Osteoblast (primary cell): Measurements from ENCODE around the gene LTA4H. TPM values are rescaled to one million over a fixed set of nuclear protein-coding genes. Genes with fewer than 3 reads are reported as not detected.
A peak's percentile ranks its signal among the peaks of the same experiment; 100 is the strongest.

Experiments used
- DNase-seq: peaks from one replicate; pipeline ENCODE4 v3.0.0; 2011; ENCODE audit warnings: low spot score, mixed read lengths; ENCODE audit not compliant: insufficient read length; ENCODE audit errors: missing footprints
- H2AFZ ChIP-seq: 2 replicates; pipeline ENCODE4 v1.6.0; 2011; ENCODE audit warnings: mild to moderate bottlenecking, low read length
- H3K27ac ChIP-seq: 2 replicates; pipeline ENCODE4 v1.5.1; 2011; ENCODE audit warnings: mild to moderate bottlenecking, low read depth, low read length, moderate library complexity
- H3K27me3 ChIP-seq: 2 replicates; pipeline ENCODE4 v1.6.0; 2012; ENCODE audit warnings: mild to moderate bottlenecking, control low read depth, inconsistent platforms, low read length, moderate library complexity; ENCODE audit not compliant: insufficient read depth
- H3K36me3 ChIP-seq: 2 replicates; pipeline ENCODE4 v1.5.1; 2011; ENCODE audit warnings: mild to moderate bottlenecking, low read length, control low read depth, moderate library complexity; ENCODE audit not compliant: insufficient read depth
- H3K4me1 ChIP-seq: 2 replicates; pipeline ENCODE4 v1.5.1; 2011; ENCODE audit warnings: mild to moderate bottlenecking, low read length, control low read depth, moderate library complexity; ENCODE audit not compliant: insufficient read depth
- H3K4me2 ChIP-seq: 2 replicates; pipeline ENCODE4 v1.6.0; 2011; ENCODE audit warnings: mild to moderate bottlenecking, low read length; ENCODE audit not compliant: insufficient read depth
- H3K4me3 ChIP-seq: fragments of 200-600 bp; sonication (generic); 3 replicates; pipeline ENCODE4 v1.5.1; 2012; ENCODE audit warnings: mild to moderate bottlenecking, low read length, inconsistent platforms; ENCODE audit not compliant: insufficient read depth
- H3K79me2 ChIP-seq: 2 replicates; pipeline ENCODE4 v1.6.0; 2012; ENCODE audit warnings: mild to moderate bottlenecking, low read length, control low read depth, inconsistent platforms; ENCODE audit not compliant: insufficient read depth
- H3K9me3 ChIP-seq: 2 replicates; pipeline ENCODE4 v1.5.1; 2011; ENCODE audit warnings: low read depth, low read length, control low read depth
- H4K20me1 ChIP-seq: 2 replicates; pipeline ENCODE4 v1.6.0; 2012; ENCODE audit warnings: mild to moderate bottlenecking, low read length, control low read depth; ENCODE audit not compliant: insufficient read depth
- total RNA-seq: library from RNA; depleted of rRNA; stranded (reverse); fragments of >200 nt; gene quantifications from 2 replicates; pipeline ENCODE4 v1.2.3, GENCODE V29; 2012
- TF ChIP-seq, protein P1 (sequence below): IDR thresholded peaks from 2 replicates; pipeline ENCODE4 v1.5.1; 2011; ENCODE audit warnings: mild to moderate bottlenecking, low read depth, low read length, moderate library complexity; ENCODE audit errors: extremely low read depth

LTA4H gene
- total RNA-seq, 1 donor = 73.8 TPM

DNA sequence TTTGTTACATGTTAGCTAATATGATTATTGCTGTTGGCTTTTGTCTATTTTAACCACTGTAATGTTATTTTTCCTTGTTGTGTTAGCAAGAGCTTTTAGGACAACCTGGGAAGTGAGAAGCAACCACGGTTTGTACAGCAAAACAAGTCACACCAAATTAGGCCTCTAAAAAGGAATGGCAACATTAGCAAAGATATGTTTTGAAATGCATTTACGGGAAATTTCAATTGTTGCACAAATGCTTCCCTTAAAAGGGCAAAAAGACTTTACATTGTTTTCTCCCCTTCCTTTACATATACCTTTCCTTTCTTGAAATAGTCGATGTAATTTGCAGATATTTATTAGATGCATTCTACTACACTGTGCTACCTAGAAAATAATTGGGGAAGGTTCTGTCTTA lies 4.1 kb upstream of the LTA4H start:
- Histone ChIP-seq H3K4me1 (peaks cover 7% of the 10 kb centered on the region), H3K36me3 (no peaks in the 10 kb centered on the region), H4K20me1 (no peaks in the 10 kb centered on the region), H3K9me3 (no peaks in the 10 kb centered on the region), H3K27me3 (no peaks in the 10 kb centered on the region), H3K27ac (no peak overlapping the region), H3K4me3 (no peak overlapping the region), H2AFZ (no peak overlapping the region), H3K79me2 (peaks cover 2% of the 10 kb centered on the region), H3K4me2 (no peak overlapping the region)
- TF ChIP-seq, protein P1, sequence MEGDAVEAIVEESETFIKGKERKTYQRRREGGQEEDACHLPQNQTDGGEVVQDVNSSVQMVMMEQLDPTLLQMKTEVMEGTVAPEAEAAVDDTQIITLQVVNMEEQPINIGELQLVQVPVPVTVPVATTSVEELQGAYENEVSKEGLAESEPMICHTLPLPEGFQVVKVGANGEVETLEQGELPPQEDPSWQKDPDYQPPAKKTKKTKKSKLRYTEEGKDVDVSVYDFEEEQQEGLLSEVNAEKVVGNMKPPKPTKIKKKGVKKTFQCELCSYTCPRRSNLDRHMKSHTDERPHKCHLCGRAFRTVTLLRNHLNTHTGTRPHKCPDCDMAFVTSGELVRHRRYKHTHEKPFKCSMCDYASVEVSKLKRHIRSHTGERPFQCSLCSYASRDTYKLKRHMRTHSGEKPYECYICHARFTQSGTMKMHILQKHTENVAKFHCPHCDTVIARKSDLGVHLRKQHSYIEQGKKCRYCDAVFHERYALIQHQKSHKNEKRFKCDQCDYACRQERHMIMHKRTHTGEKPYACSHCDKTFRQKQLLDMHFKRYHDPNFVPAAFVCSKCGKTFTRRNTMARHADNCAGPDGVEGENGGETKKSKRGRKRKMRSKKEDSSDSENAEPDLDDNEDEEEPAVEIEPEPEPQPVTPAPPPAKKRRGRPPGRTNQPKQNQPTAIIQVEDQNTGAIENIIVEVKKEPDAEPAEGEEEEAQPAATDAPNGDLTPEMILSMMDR = no peak
- no peak for DNase-seq

DNA sequence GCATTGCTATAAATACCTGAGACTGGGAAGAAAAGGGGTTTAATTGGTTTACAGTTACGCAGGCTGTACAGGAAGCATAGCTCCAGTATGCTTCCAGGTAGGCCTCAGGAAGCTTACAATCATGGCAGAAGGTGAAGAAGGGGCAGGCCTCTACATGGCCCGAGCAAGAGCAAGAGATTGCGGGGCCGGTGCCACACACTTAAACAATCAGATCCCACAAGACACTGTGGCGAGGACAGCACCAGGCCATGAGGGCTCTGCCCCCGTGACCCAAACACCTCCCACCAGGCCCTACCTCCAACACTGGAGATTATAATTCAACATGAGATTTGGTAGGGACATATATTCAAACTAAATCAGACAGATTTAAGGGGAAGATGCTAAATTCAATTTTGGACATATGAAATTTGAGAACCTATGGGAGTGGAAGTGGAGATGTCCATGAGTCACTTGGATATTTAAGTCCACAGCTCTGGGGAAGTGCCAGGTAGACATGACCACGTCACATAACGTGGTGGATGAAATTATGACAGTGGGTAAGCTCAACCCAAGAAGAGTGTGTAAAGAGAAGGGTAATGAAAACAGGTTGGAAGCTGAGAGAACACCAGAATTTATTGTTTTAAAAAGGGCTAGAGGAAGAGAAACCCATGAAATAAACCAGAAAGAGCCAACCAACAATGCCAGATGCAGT lies 1.5 kb upstream of the LTA4H start:
- peak; percentile 58 for DNase-seq
- H3K27ac ChIP-seq = no peak overlapping the region
- H3K4me3 ChIP-seq = no peak overlapping the region

DNA sequence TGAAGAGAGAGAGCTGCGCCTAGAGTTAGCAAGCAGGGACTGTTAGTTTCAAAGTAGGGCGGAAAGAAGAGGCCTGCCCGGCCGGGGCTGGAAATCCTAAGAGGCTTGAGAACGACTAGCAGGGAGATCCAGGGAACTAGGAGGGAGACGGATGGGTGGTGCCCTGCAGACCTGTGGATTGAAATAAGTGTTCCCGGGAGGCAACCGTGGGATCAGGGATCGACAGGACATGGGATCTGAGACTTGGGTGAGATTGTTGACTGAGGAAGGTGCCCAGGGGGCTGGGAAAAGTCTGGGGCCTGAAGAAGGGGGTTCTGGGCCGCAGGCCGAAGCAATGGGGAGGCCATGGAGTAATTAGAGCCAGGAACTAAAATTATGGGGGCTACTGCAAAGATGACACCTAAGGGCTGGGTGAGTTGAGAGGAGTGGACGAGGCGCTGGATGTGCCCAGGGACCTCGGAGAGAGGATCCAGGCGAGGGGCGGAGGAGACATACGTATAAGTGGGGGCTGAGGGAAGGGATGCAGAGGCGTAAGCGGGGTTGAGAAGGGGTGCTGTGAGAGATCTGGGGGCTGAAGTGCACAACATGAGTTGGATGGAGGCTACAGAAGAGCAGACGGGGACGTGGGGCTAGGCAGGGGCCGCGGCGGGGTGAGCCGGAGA lies 635 bp downstream of the LTA4H start:
- peak overlapping the region; percentile 90 for H3K4me2 ChIP-seq
- TF ChIP-seq, protein P1 = no peak
- H2AFZ ChIP-seq = peak overlapping the region; percentile 100
- DNase-seq = peak; percentile 60
- H3K9me3 ChIP-seq = no peaks in the 10 kb centered on the region
- no peaks in the 10 kb centered on the region for H3K36me3 ChIP-seq
- peaks cover 35% of the 10 kb centered on the region for H3K79me2 ChIP-seq
- H3K4me1 ChIP-seq = peaks cover 8% of the 10 kb centered on the region
- peaks cover 3% of the 10 kb centered on the region for H4K20me1 ChIP-seq
- peak overlapping the region; percentile 99 for H3K4me3 ChIP-seq
- H3K27ac ChIP-seq = peak overlapping the region; percentile 75
- H3K27me3 ChIP-seq = no peaks in the 10 kb centered on the region

More for the DNA sequence above, 1.5 kb upstream of the LTA4H start:
- Histone ChIP-seq H3K4me1 (peaks cover 8% of the 10 kb centered on the region), H2AFZ (no peak overlapping the region), H3K27me3 (no peaks in the 10 kb centered on the region), H3K36me3 (no peaks in the 10 kb centered on the region), H3K4me2 (no peak overlapping the region), H3K79me2 (peaks cover 22% of the 10 kb centered on the region), H3K9me3 (no peaks in the 10 kb centered on the region), H4K20me1 (peaks cover 3% of the 10 kb centered on the region)
- TF ChIP-seq, protein P1 = no peak
